Duodenal mucosa (tissue), 2 donors: ENCODE data around the gene FAM180A.
"Not testable (repeated sequence)": the region's sequence is repeated elsewhere in the genome, so short reads cannot be mapped to it uniquely, and the experiment has no call there.

ENCODE experiments used
- H3K27ac ChIP-seq: one replicate; pipeline ENCODE4 v1.7.0; 2013; ENCODE audit warnings: low read depth, low read length
- H3K27me3 ChIP-seq, 2 donors: one replicate each; pipeline ENCODE4 v1.7.0; 2013; ENCODE audit warnings: low read length in 2 of 2, control low read depth in 1 of 2; ENCODE audit not compliant: insufficient read depth in 2 of 2, control insufficient read depth in 1 of 2
- H3K36me3 ChIP-seq, 2 donors: one replicate each; pipeline ENCODE4 v1.7.0; 2013; ENCODE audit warnings: low read length in 2 of 2, control low read depth in 1 of 2; ENCODE audit not compliant: insufficient read depth in 2 of 2, control insufficient read depth in 1 of 2
- H3K4me1 ChIP-seq, 2 donors: one replicate each; pipeline ENCODE4 v1.7.0; 2013; ENCODE audit warnings: low read length in 2 of 2, control low read depth in 1 of 2; ENCODE audit not compliant: insufficient read depth in 2 of 2, control insufficient read depth in 1 of 2
- H3K4me3 ChIP-seq, 2 donors: one replicate each; pipeline ENCODE4 v1.7.0; 2013; ENCODE audit warnings: low read length in 2 of 2, low read depth in 1 of 2
- H3K9ac ChIP-seq, 2 donors: one replicate each; pipeline ENCODE4 v1.7.0; 2013; ENCODE audit warnings: low read length in 2 of 2, low read depth in 1 of 2
- H3K9me3 ChIP-seq, 2 donors: one replicate each; pipeline ENCODE4 v1.7.0; 2013; ENCODE audit warnings: low read length in 2 of 2, control low read depth in 1 of 2; ENCODE audit not compliant: control insufficient read depth in 1 of 2

Gene FAM180A

DNA sequence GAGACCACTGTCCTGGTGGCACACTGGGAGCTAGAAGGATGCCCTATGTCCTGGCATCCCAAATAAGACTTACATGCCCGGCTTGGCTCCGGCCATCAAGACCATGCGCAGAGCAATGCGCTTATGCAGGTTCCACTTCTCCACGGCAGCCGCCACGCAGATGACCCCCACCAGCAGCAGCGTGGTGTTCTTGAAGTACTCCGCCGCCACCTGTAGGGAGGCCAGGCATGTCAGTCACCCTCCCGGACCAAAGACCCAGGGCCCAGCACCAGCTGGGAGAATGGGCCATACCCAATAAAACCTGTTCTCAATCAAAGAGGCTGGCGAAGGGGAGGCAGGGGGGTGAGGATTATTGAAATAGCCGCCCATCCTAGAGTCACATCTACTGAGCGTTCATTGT is 40.6 kb downstream of the FAM180A start:
- no peaks in the 10 kb centered on the region for H3K9me3 ChIP-seq
- no peaks in the 10 kb centered on the region for H3K27me3 ChIP-seq
- no peaks in the 10 kb centered on the region for H3K36me3 ChIP-seq
- H3K4me3 ChIP-seq: no peak overlapping the region
- H3K9ac ChIP-seq: no peak overlapping the region
- no peaks in the 10 kb centered on the region for H3K4me1 ChIP-seq
- no peak overlapping the region for H3K27ac ChIP-seq

DNA sequence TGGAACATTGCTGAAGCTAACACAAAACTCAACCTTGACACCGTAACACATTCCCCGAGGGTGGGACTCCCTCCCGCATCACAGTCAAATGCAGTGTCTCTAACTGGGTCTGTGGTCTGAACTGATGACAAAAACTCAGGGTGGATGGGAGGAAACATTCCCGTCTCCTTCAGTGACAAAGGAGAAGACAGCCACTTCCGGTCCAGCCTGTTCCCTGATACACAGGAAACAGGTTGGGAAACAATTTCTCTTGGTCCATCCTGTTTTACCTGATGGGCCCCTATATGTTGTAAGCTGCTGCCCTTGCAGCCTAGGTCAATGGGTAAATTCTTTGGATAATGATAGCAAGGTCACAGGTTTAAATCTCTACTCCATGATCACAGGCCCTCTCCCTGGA is 41.0 kb downstream of the FAM180A start:
- H3K9ac ChIP-seq: no peak overlapping the region
- H3K27ac ChIP-seq: no peak overlapping the region
- no peak overlapping the region for H3K4me3 ChIP-seq
- H3K36me3 ChIP-seq: no peaks in the 10 kb centered on the region
- H3K9me3 ChIP-seq: no peaks in the 10 kb centered on the region
- no peaks in the 10 kb centered on the region for H3K4me1 ChIP-seq
- no peaks in the 10 kb centered on the region for H3K27me3 ChIP-seq

DNA sequence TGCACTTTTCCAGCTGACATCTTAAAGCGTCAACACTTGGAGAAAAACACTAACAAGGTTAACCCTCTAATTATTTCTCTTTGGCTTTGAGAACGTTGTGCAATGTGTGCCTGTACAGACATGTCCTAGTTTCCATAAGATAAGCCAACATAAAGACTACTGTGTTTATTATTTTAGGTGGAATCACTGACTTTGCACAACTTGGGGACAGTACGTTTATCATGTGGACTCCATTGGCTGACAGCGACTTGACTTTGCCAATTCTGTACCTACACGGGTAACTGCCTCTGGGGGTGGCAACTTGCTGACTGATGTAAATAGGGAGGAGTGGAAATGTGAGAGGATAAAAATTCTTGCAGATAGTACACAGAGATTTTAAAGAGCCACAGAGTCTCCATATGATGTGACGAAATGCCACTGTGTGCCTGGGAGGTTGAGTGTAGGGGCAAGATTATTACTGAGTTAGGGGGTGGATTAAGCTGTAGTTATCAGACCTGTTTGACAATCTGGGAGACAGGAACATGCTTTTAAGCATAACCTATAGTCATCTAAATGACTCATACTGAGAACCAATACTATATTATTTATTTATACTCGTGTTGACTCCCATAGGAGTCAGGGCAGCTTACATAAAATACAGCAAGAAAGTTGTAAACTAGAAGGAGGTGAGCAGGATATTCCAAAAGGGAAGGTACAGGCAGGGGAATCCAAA is 41.6 kb downstream of the FAM180A start:
- no peaks in the 10 kb centered on the region for H3K36me3 ChIP-seq
- H3K27ac ChIP-seq: no peak overlapping the region
- no peaks in the 10 kb centered on the region for H3K4me1 ChIP-seq
- H3K9me3 ChIP-seq: no peaks in the 10 kb centered on the region
- no peak overlapping the region for H3K4me3 ChIP-seq
- no peaks in the 10 kb centered on the region for H3K27me3 ChIP-seq
- no peak overlapping the region for H3K9ac ChIP-seq

DNA sequence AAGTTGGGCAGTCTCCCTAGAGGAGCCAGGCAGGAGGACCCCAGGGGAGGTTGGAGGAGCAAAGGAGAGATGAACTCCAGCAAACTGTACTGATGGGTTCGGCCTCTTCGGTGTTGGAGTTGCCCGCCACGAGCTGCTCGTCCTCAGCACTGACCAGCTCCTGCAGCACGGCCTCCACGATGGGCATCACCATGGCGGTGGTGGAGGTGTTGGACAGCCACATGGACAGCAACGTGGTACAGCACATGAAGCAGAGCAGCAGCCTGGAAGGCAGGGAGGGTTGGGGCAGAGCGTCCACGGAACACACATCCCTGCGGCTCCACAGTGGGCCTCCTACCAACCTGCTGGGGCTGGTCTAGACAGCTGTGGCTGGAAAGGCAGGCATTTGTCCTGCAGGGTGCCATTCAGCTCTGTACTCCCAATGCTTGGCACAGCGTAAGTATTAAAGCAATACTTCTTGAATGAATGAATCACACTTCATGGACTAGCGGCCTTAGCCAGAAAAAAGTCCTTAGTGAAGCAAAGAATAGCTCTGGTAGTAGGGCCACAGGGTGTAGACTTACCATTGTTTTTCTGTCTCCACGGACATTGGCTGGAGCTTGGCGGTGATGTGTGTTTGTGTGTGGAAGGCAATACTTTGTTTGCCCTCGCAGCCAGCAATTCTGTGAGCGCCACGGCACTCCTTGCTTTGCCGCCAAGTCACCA is 42.4 kb downstream of the FAM180A start:
- no peaks in the 10 kb centered on the region for H3K27me3 ChIP-seq
- no peaks in the 10 kb centered on the region for H3K4me1 ChIP-seq
- no peak overlapping the region for H3K9ac ChIP-seq
- no peaks in the 10 kb centered on the region for H3K36me3 ChIP-seq
- H3K4me3 ChIP-seq: no peak overlapping the region
- H3K27ac ChIP-seq: no peak overlapping the region
- no peaks in the 10 kb centered on the region for H3K9me3 ChIP-seq

DNA sequence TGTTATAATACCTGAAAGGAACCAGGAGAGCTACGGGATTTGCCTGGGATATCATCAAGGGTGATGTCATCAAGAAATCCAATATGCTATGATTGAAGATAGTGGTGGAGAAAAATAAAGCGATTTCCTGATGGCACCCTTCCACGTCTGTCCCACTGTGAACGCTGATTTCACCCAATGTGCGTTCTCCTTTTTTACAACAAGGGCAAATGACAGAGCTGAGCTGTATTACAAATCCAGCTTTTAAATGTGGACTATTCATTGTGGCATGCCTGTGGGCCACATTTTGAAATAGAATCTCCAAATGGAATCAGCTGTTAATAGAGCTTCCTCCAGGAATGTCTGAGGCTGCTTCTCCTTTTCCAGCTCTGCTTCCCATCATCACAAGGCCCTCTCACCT is 43.9 kb downstream of the FAM180A start:
- H3K27me3 ChIP-seq: no peaks in the 10 kb centered on the region
- no peak overlapping the region for H3K4me3 ChIP-seq
- H3K9ac ChIP-seq: no peak overlapping the region
- no peaks in the 10 kb centered on the region for H3K36me3 ChIP-seq
- no peak overlapping the region for H3K27ac ChIP-seq
- no peaks in the 10 kb centered on the region for H3K9me3 ChIP-seq
- H3K4me1 ChIP-seq: no peaks in the 10 kb centered on the region

DNA sequence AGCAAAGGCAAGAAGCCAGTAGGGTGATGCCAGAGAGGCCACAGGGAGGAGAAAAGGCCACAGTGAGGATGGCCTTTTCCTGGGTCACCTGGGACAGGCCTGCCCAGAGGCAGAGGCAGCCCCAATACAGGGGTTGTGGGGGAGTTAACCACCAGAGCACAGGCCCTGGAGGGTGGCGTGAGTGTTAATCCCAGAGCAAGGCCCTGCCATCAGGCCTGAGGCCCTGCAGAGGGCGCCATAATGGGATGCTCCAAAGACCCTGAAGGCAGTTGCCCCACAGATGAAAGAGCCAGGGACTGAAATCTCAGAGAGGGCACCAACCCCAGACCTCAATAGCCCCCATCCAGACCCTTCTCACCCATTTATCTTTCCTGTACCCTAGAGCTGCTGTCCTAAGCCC is 44.5 kb downstream of the FAM180A start:
- H3K4me1 ChIP-seq: no peaks in the 10 kb centered on the region
- no peaks in the 10 kb centered on the region for H3K9me3 ChIP-seq
- H3K27ac ChIP-seq: no peak overlapping the region
- H3K27me3 ChIP-seq: no peaks in the 10 kb centered on the region
- H3K9ac ChIP-seq: no peak overlapping the region
- H3K4me3 ChIP-seq: no peak overlapping the region
- H3K36me3 ChIP-seq: no peaks in the 10 kb centered on the region

DNA sequence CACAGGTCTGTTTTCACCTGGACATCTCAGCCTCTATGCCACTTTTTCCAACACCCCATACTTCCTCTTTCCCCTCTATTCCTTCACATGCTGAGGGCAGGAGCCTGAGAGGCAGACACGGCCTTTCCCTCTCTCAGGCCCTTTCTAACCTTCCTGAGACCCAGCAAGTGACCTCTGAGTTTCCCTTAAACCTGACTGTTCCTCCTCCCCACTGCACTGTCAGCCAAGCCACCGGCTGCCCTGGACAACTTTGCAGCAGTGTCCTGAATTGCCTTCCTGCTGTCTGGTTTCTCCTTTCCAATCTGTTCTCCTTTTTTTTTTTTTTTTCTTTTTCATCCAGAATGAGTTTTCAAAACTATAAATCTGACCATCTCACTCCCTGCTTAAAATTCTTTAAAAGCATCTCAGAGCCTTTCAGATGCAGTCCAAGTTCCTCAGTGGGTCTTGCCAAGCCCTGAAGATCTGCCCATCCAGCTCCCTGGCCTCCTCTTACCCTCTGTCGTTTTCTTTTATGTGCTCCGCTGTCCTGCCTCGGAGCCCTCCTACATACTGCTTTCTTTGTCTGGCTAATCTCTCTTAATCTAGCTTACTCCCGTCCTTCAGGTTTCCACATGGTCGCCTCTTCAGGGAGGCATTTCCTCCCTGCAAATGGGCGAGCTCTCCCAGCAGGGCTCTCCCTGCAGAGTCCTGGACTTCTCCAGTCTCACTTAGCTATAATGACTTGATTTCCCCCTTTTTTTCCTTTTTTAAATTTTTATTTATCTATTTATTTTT is 51.1 kb downstream of the FAM180A start:
- Histone ChIP-seq H3K9me3 (no peaks in the 10 kb centered on the region), H3K36me3 (no peaks in the 10 kb centered on the region), H3K27me3 (no peaks in the 10 kb centered on the region), H3K27ac (no peak overlapping the region), H3K9ac (no peak overlapping the region), H3K4me1 (no peaks in the 10 kb centered on the region), H3K4me3 (no peak overlapping the region)

DNA sequence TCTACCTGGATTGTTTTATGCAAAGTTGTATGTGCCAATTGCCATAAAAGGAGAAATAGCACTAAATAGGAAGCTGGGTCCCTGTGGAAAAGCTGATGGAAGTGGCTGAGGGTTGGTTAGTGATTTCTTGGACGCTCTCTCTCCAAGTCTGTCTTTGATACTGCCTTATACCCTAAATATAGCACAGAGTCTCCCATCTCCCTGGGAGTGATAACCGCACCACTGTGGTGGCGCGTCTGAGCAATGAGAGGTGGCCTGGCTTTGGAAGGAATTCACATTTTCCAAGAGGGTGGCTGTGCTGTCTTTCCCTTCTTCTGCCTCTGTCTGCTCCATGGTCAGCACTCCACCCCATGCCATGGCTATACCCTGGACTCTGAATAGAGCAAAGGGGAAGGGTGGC is 55.1 kb downstream of the FAM180A start:
- H3K4me3 ChIP-seq: no peak overlapping the region
- H3K27ac ChIP-seq: no peak overlapping the region
- H3K4me1 ChIP-seq: no peaks in the 10 kb centered on the region
- H3K9me3 ChIP-seq: no peaks in the 10 kb centered on the region
- no peaks in the 10 kb centered on the region for H3K36me3 ChIP-seq
- H3K9ac ChIP-seq: no peak overlapping the region
- no peaks in the 10 kb centered on the region for H3K27me3 ChIP-seq

DNA sequence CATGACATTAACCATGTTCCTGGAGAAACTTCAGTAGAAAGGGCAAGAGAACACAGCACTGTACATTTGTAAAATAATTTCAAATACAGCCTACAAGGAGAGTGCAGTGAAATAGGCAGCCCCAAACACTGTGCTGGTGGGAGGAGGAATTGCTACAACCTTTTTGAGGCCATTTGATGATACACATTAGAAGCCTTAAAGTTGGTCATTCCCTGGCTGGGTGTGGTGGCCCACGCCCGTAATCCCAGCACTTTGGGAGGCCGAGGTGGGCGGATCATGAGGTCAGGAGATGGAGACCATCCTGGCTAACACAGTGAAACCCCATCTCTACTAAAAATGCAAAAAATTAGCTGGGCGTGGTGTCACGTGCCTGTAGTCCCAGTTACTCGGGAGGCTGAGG is 56.0 kb downstream of the FAM180A start:
- not testable (repeated sequence) for H3K9ac ChIP-seq, H3K9me3 ChIP-seq, H3K27ac ChIP-seq, H3K36me3 ChIP-seq, H3K4me1 ChIP-seq, H3K27me3 ChIP-seq, H3K4me3 ChIP-seq

DNA sequence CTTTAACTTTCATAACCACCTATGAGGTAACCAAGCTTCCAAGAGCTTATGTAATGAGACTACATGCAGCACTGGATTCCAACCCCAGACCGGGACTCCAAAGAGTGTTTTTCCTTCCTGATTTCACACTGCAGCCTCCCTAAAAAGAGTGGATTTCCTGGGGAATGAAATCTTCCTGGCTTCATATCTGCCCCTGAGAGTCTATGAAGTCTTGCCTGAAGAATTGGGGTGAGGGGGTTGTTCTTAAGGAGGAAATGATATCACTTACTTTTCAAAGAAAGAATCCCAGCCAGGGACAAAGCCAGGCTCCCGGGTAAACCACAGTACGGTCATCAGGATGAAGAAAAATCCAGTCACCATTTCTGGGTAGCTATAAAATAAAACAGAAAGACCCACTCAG is 56.6 kb downstream of the FAM180A start:
- Histone ChIP-seq H3K9me3 (no peaks in the 10 kb centered on the region), H3K9ac (no peak overlapping the region), H3K27me3 (no peaks in the 10 kb centered on the region), H3K4me3 (no peak overlapping the region), H3K4me1 (no peaks in the 10 kb centered on the region), H3K36me3 (no peaks in the 10 kb centered on the region), H3K27ac (no peak overlapping the region)
